GM12864 (cell line): ENCODE data around the gene EIF3D.

Source experiments
- DNase-seq: peaks from one replicate; pipeline ENCODE4 v3.0.0-alpha.2; 2011; ENCODE audit warnings: low read depth
- H3K4me3 ChIP-seq: 2 replicates; pipeline ENCODE4 v1.5.1; 2011; ENCODE audit warnings: mild to moderate bottlenecking, low read depth, low read length, control low read depth
- TF ChIP-seq, protein P1 (sequence below): IDR thresholded peaks from 2 replicates; pipeline ENCODE4 v1.5.1; 2011; ENCODE audit warnings: low read depth, mild to moderate bottlenecking, moderate library complexity, low read length, control low read depth, inconsistent platforms; ENCODE audit errors: missing control alignments

Gene EIF3D

DNA sequence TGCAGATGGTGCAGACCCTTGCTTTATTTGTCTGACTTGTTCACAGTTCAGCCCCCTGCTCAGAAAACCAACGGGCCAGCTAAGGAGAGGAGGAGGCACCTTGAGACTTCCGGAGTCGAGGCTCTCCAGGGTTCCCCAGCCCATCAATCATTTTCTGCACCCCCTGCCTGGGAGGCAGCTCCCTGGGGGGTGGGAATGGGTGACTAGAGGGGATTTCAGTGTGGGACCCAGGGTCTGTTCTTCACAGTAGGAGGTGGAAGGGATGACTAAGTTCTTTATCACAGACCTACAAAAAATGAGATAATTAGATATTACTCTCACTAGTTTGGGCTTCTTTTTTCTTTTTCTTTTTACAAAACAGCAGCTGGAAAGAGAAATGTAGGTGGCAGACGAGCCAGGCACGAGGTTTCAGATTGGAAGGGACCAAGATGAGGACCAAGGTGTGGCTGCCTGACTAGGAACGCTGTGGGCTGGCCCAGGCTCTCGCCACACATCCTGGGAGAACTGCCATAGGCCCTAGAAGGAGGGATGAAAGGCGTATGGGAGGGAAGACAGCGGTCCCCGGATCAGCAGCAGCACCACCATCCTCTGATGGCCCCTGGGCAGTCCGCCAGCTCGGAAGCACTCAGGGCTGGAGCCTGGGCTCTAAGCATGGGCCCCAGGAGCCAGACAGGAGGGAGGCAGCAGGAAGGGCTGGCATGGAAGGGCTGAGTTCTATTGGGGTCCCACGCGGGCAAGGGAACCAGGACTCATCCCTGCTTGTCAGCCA, 61.7 kb downstream of the EIF3D start:
- TF ChIP-seq, protein P1, sequence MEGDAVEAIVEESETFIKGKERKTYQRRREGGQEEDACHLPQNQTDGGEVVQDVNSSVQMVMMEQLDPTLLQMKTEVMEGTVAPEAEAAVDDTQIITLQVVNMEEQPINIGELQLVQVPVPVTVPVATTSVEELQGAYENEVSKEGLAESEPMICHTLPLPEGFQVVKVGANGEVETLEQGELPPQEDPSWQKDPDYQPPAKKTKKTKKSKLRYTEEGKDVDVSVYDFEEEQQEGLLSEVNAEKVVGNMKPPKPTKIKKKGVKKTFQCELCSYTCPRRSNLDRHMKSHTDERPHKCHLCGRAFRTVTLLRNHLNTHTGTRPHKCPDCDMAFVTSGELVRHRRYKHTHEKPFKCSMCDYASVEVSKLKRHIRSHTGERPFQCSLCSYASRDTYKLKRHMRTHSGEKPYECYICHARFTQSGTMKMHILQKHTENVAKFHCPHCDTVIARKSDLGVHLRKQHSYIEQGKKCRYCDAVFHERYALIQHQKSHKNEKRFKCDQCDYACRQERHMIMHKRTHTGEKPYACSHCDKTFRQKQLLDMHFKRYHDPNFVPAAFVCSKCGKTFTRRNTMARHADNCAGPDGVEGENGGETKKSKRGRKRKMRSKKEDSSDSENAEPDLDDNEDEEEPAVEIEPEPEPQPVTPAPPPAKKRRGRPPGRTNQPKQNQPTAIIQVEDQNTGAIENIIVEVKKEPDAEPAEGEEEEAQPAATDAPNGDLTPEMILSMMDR, result no peak
- H3K4me3 ChIP-seq, result no peak overlapping the region
- DNase-seq, result no peak

DNA sequence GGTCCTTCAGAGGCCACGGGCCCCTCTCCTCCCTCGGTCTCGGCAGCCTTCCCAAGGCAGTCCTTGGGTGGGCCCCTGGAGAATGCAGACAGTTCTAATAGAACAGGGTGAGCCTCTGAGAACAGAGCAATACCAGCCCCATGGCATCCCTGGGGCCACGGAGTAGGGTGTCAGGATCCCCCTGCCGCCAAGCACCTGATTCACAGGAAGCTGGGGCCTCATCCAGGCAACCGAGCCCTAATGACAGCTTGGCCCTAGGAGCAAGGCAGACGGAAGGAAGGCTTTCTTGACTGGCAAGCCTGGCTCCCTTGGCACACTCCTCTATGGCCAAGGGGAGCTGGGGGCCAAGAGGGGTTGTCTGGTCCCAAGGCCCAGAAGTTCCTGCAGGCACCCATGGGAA, 62.7 kb downstream of the EIF3D start:
- H3K4me3 ChIP-seq, result no peak overlapping the region
- no peak for DNase-seq
- TF ChIP-seq, protein P1, result no peak

DNA sequence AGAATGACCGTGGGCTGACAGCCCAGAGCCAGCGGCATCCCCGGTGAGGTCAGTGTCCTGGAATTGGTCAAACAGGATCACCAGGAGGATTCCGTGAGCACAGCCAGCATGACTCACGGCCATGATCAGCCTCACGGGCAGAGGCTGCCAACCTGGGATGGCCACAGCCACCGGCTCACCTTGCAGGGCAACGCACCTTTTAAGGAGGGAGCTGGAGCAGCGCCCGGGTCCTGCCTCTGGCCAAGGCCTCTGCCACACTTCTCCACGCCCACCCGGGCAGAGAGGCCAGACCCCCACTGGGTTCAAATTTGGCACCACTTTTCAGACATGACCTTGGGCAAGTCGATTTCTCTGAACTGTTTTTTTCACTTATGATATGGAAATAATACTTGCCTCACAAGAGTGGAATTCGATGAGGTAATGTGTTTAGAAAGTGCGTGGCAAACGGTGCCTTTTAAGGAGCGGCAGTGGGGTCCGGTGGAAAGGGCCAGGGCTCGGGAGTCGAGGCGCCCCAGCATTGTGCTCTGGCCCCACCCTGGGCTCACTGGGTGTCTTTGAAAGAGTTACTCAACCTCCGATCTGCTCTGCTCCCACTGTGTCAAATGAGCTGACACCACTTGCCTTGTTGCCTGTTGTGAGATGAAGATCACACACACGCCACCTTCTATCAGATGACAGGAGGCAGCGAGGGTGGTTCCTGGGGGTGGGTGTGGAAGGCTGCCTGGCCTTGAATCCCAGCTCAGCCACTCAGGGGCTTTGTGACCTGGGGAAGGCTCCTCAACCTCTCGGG, 63.5 kb downstream of the EIF3D start:
- no peak for DNase-seq
- no peak overlapping the region for H3K4me3 ChIP-seq

DNA sequence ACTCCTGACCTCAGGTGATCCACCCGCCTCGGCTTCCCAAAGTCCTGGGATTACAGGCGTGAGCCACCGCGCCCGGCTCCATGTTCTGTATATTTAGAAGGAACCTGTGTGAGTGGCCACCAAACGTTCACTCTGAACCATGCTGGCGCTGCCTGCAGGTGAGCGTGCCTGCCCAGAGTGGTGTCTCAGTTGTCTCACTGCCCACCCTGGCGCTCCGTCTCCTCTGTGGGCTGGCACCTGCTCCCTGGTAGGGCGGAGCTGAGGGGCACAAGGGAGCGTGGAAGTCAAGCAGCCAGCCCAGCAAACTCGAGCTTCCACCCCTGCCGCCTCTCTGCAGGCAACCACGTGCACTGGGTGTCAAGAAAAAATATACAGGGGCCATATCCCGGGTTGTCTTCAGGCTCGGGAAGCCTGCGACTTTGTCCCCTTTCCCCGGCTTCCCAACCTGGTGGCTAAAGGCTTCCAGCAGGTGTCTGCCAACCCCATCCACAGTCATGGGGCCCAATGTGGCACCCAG, 64.2 kb downstream of the EIF3D start:
- H3K4me3 ChIP-seq, result no peak overlapping the region
- DNase-seq, result no peak
- TF ChIP-seq, protein P1, result no peak

More for the DNA sequence above, 63.5 kb downstream of the EIF3D start:
- TF ChIP-seq, protein P1, result no peak

DNA sequence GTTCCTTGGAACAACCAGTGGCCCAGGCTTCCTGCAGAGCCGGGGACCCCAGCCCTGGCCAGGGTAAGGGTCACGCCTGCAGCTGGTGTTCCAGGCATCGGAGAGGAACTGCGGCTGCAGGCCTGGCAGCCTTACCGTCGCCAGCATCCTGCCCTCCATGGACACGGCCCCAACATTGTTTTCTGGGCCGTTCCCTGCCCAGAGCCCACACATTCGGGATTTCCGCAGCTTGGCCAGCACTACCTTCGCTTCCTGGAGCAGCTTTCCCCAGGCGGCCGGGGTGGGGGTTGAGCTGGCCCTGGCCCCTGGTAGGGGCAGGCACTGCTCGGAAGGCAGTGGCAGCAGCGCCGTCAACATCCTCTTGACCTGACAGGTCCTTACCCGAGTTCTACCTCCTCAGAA, 65.2 kb downstream of the EIF3D start:
- no peak overlapping the region for H3K4me3 ChIP-seq
- no peak for DNase-seq
- TF ChIP-seq, protein P1, result no peak

DNA sequence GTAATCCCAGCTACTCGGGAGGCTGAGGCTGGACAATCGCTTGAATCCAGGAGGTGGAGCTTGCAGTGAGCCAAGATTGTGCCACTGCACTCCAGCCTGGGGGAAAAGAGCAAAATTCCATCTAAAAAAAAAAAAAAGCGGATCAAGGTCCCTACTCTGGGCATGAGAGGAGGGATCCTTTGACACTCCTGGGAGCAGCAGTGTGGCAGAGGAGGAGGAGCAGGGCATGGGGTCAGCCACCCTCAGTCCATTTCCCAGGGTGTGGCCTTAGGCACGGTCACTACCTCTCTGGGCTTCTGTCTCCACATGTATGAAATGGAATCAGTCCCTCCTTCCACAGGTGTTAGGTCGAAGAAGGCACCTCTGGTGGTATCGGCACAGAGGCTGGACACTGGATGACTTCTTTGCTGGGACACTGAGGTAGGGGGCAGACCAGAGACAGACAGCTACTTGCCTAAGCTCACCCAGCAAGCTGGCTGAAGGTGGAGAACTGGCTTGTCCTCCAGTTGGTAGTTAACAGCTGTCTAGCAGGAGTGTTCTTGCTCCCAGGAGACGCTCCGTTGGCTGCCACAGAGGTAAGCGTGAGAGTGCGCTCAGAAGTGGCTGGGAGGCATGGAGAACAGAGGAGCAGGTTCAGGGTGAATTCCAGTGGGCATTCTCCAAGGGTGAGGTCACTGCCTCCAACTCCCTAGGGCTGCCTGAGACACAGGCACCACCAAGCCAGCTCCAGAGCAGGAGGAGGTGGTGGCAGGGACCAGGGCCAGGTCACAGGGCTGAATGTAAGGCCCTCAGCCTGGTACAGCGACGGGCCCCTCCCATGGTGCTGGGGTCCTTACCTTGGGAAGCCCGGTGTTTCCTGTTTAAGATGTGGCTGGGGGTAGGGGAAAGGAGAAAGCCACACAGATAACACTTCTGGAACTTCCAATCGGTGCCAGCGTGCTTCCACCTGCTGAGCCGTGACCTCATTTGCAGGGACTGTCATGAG, 67.0 kb downstream of the EIF3D start:
- DNase-seq, result no peak
- TF ChIP-seq, protein P1, result no peak
- no peak overlapping the region for H3K4me3 ChIP-seq
